Measurements from ENCODE around the gene HOXB9.

DNA sequence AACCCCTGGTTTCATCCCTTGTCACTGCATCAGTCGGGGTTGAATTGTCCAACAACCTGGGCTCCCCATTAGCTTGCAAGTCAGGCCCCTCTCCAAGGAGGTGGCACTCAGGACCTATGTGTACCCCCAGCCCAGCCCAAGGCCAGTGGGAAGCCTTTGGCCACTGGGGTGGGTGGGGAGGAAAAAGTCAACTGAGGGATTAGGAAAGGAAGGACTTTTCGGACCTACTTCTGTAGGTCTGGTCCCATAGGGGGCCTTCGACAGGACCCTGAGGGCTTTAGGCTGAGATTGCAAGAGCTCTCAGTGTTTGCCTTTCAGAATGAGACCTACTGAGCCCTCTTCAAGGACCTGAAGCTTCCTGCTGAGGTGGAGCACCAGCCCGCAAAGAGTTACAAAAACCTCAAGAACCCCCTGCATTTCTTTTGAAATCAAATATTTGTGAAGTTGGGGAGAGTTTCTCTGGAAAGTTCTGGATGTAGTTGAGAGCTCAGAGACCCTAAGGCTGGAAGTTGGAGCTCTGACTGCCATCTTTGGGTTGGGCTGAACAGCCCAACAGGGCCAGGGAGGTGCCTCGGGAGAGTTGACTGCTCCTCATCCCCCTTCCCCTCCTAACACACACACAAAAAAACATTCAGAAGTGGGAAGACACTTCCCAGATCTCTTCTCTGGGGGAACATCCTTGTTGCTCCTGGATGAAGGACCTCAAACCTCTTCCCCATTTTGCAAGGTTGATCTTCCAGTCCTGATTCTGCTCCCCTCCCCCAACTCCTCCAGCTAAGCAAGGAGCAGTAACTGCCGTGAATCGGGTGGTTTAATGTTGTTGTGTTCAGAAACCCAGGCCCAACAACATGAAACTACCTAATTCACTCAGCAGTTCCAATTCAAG is 5.8 kb upstream of the HOXB9 start:
- TF ChIP-seq, protein P1, sequence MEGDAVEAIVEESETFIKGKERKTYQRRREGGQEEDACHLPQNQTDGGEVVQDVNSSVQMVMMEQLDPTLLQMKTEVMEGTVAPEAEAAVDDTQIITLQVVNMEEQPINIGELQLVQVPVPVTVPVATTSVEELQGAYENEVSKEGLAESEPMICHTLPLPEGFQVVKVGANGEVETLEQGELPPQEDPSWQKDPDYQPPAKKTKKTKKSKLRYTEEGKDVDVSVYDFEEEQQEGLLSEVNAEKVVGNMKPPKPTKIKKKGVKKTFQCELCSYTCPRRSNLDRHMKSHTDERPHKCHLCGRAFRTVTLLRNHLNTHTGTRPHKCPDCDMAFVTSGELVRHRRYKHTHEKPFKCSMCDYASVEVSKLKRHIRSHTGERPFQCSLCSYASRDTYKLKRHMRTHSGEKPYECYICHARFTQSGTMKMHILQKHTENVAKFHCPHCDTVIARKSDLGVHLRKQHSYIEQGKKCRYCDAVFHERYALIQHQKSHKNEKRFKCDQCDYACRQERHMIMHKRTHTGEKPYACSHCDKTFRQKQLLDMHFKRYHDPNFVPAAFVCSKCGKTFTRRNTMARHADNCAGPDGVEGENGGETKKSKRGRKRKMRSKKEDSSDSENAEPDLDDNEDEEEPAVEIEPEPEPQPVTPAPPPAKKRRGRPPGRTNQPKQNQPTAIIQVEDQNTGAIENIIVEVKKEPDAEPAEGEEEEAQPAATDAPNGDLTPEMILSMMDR (IDR thresholded peaks at IDR 0.05): no peak
- TF ChIP-seq SIN3A (IDR thresholded peaks at IDR 0.05; ENCODE audit: borderline replicate concordance, insufficient read depth, low read depth, low read length): no peak
- TF ChIP-seq, protein P2, sequence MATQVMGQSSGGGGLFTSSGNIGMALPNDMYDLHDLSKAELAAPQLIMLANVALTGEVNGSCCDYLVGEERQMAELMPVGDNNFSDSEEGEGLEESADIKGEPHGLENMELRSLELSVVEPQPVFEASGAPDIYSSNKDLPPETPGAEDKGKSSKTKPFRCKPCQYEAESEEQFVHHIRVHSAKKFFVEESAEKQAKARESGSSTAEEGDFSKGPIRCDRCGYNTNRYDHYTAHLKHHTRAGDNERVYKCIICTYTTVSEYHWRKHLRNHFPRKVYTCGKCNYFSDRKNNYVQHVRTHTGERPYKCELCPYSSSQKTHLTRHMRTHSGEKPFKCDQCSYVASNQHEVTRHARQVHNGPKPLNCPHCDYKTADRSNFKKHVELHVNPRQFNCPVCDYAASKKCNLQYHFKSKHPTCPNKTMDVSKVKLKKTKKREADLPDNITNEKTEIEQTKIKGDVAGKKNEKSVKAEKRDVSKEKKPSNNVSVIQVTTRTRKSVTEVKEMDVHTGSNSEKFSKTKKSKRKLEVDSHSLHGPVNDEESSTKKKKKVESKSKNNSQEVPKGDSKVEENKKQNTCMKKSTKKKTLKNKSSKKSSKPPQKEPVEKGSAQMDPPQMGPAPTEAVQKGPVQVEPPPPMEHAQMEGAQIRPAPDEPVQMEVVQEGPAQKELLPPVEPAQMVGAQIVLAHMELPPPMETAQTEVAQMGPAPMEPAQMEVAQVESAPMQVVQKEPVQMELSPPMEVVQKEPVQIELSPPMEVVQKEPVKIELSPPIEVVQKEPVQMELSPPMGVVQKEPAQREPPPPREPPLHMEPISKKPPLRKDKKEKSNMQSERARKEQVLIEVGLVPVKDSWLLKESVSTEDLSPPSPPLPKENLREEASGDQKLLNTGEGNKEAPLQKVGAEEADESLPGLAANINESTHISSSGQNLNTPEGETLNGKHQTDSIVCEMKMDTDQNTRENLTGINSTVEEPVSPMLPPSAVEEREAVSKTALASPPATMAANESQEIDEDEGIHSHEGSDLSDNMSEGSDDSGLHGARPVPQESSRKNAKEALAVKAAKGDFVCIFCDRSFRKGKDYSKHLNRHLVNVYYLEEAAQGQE (IDR thresholded peaks at IDR 0.05; ENCODE audit: insufficient read depth in 1 of 2, low read depth in 2 of 2, low read length in 1 of 2): no peak
- no peak for TF ChIP-seq POLR2AphosphoS5 (IDR thresholded peaks at IDR 0.05; ENCODE audit: low read depth, low read length)
- TF ChIP-seq TCF7L2 (IDR thresholded peaks at IDR 0.05; ENCODE audit: low read depth, low read length): no peak

Measured in Panc1 (cell line).